Kidney tubule cell (primary cell): ENCODE data around the gene ASIP.

Experiments
- DNase-seq: peaks from one replicate; pipeline ENCODE4 v3.0.0-alpha.2; 2018; ENCODE audit warnings: low spot score

ASIP gene

DNA sequence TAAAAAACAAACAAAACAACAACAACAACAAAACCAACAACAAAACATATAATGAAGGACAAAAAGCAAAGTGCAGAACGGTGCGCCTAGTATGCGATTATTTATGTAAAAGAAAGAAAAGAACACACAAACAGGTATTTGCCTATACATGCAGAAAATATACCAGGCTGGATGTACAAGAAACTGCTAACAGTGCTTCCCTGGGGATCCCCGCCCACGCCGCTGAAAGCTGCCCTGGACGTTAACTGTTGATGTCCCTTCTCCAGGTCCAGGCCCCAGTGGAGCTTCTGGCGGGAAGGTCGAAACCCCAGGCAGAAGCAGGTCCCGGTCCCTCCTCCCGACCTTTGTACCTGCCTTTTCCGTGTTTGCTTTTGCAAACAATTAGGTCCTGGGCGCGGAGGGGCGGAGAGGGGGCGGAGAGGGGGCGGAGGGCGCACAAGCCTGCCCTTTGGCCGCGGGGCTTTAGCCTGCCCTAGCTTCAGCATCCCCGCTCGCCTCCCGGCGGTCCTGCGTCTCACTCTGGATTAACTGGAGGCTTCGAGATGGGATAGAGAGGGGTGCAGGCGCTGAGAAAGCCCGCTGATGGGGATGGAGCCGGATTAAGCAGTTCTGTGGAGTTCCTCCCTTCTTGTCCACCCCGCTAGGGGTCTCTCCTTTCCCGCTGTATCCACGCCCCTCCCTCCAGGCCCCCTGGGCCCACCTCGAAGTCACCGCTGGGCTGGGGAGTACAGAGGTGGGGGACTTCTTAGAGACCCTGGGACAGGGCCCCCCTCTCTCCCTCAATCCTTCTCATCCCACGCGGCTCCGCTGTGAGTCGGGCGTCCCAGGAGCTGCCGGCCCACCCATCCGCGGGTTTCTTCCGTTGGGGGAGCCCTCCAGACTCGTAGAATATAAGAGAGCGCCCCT lies 70.1 kb downstream of the ASIP start:
- DNase-seq, result no peak

DNA sequence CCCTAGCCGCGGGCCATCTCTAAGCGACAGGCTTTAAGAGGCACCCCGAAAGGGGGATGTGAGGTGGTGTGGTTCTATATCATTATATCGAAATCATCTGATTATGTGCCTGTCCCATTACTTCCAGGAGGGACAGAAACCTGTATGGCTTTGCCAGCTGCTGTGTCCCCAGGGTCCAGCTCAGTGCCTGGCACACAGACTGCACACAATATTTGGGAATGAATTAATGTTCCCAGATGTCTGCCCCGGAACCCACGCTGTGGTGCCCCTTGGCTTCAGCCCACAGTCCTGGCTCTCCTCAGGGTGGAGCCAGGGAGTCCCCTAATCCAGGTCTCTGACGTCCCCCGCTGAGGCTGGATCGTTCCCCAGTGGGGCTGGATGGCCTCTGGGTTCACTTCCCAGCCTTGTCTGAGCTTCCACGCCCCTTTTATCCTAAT lies 70.8 kb downstream of the ASIP start:
- no peak for DNase-seq

- peak; percentile 91 for DNase-seq
These were observed 71.5 kb downstream of the ASIP start for GRCh38 chr20:34312544-34313217.

- DNase-seq, result no peak
These were observed 74.0 kb downstream of the ASIP start for GRCh38 chr20:34315236-34315635.

- DNase-seq, result peak; percentile 79
These were observed 75.1 kb downstream of the ASIP start for GRCh38 chr20:34316196-34316814.
